DMS114 treated with DMSO at 0.1 percent for 48 hours (cell line): ENCODE results near the gene TMEM185A.
"Not testable (repeated sequence)": the region's sequence is repeated elsewhere in the genome, so short reads cannot be mapped to it uniquely, and the experiment has no call there.

Experiments
- DNase-seq: peaks from one replicate; lab custom pipeline; 2025; ENCODE audit not compliant: unreplicated experiment; lab: John Stamatoyannopoulos, UW

TMEM185A gene

DNA sequence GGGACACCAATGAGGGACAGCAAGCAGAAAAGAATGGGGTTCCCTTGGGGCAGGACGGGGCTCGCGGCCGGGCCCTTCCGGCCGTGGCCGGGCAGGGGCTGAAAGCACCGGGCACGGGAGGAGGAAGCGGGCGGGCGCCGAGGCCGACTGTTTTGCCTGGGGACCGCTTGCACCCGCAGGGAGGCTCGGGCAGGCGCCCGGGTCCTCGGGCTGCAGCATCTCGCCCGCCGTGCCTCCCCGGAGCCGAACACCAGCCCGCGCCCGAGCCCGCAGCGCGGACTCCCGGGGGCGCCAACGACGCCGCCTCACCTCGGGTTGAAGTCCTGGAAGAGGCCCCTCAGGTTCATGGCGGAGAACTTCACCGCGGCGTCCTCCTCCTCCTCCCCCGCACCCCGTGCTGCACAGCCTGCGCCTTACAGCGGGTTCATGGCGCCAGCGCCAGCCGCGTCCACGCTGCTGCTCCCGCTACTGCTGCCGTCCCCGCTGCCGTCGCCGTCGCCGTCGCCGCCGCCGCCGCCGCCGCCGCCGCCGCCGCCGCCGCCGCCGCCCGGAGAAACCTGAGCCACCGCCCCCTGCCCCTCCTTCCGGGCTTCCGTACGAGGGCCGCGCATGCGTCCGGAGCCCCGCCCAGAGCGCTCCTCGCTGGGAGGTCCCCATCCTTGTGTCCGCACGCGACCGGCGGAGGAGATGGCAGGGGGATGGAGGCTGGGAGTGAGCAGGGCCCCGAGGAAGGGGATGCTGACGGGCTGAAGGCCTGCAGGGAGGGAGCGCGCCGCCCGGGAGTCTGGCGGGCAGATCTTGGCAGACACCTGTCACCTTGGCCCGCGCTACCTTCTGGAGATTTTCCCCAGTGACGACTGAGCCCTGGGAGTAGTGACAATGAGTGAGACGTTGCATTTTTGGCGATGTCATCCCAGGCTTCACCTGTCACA lies at the start of gene TMEM185A:
Gene TMEM185A (minus strand): TSS at position 559 of the 932 bp plus-strand sequence. CDS start 212 bp downstream, at position 347.
- peak; percentile 2 for DNase-seq

DNA sequence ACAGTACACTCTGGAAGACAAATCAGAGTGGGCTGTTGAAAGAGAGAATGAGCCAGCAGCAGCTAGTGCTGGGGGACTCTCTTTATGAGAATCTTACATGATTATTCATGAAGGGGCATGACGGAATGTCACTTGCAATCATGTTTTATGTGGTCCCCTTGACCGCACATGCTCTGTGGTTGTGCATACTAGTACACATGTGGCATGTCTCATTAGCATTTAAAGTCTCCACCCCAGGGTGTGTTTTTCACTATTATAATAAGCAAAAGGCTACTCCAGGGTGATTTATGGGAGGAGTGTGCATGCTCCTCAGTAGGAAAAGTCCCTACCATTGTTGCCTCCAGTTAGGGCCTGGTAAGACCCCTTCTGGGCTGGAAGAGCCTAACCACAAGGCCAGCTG lies 49.6 kb upstream of the TMEM185A start:
- DNase-seq = no peak

DNA sequence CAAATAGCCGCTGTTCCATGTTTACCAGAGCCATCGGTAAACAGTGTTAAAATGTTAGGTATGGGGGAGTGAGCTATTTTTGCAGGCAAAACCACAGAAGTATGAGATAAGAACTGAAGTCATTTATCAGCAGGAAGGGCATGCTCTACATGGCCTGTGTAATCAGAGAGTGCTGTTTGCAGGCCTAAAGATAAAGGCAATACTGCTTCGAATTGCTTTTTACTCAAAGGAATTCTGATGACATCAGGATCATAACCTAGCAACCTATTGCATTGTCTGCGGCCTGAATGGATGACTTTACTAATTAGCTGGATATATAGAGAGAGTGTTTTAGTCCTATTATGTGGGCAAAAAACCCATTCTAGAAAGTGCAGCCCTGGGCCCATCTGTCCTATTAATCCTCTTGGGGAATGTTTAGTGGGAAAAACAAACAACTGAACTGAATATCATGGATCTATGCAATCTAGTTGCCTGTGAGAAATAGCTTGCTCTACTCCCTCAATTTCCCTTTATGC lies 47.6 kb upstream of the TMEM185A start:
- not testable (repeated sequence) for DNase-seq

DNA sequence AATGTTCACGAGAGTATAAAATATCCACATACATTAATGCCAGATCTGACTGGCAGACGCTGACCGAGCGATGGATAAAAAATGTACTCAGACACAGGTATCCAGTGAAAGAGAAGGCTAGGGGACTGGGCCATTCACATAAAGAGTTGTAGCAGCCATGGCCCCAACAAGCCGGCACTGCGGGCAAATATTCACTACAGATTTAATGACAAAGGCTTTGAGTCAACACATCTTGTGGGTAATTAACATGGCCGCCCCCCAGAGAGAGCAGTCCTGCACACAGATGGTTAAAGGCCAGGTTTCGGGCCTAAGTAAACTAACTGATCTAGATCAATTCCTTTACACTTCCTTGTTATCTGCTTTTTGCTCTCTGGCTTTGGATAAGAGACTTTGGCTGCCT lies 44.0 kb upstream of the TMEM185A start:
- not testable (repeated sequence) for DNase-seq

DNA sequence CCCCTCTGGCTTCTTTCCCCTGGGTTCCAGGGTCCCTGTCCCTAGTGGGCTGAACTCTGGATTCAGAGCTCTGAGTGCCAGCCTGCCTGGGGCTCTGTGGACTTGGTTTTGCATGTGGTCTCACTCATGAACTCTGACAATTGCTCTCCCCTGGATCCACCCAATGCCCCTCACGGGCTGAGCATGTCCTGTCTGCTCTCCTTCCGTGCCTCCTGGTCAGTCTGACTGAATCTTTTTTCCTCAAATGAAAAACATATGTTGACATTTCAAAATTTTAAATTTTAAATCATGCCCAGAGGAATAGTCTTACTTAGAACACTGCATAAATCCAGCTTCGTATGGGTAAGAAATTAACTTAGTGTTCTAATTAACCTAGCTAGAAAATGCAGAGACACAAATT lies 43.5 kb upstream of the TMEM185A start:
- not testable (repeated sequence) for DNase-seq

DNA sequence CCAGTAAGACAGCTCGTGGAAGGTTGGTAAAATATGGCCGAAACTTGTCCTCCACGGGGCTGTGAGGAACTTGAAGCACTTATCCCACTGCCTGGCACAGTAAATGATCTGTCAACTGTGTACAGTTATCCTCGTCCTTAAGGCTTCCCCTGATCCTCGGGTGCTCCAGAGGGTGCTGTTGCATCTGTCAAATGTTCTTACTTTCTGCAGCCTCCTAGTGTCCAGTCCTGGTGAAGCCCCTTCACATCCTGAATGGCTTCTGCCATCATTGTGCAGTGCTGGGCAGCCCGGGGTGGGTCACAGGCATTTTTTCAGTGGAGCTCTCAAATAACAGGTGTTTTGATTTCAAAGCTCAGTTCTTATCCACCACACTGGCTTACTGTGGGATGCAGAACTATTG lies 29.0 kb upstream of the TMEM185A start:
- not testable (repeated sequence) for DNase-seq

DNA sequence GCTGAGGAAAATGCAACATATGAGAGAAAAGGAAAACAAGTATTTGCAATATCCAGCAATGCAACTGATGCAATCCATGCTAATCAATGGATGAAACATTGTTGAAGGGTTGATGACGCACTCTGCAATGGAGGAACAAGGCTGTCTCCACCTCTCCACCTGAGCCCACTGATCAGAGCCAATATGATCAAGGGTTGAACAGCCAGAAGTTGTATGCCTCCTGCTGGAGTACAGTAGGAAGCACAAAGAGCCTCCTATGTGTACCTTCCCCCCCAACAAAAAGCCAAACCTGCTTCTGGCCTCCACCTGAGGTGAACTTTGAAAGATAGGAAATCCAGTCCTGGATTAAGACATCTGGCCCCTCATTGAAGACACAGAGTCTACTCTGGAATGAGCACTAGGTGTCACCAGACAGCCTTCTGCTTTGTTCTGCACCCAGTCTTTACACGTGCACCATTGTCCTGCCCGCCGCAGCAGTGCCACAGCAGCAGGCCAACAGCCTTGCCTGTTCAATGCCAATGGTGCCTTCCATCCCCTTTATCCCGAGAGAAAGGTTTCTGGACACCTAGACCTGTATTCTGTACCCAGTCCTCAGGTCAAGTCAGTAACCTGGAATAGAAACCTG lies 24.8 kb upstream of the TMEM185A start:
- DNase-seq = not testable (repeated sequence)

DNA sequence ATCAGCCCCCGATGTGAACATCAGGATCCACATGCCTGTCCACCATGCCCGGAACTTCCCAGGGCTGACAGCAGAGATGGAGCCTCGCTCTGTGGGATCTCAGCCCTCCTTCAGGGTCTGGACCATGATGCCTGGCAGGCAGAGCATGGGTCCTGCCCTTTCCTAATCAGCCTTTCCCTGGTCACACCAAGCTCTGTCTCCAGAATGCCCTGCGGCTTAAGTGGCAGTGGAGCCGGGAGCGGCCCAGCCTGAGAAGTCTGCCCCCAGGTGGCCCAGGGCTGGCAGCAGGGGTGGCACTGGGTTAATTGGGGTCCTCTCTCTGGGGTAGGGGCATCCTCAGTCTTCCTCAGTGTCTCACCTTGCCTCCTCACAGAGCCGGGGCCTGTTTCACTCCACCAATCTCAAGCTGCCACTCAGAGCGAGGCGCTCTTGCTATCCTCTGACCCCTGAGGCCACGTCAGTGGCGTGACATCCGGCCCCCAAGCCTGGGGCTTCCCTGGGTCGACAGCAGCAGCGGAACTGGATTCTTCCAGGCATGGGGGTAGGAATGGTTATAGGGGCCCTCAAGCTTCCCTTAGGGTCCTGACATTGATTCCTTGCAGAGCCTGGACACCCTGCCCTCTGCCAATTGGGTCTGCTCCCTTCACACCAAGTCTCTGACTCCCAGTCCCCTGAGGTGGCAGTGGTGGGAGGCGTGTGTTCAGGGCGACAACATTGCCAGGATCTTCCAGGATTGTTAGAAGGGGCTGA lies 20.8 kb upstream of the TMEM185A start:
- no peak for DNase-seq

DNA sequence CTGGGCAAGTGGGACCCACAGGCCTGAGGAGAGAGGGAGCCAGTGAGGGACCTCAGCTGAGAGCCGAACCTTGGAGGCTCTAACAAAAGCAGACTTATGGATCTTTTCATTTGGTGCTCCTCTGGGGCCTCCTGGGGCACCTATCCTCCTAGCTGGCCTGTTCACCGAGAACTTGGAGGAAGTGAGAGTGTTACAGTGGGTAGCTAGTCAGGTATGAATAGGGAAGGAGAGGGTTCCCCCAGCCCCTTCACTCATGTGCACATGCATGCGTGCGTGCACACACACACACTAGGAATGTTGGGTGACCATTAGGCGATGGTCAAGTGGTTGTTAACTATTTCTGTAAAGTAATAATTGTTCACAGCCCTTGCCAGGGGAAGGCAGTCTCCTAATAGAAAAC lies 18.6 kb upstream of the TMEM185A start:
- DNase-seq = no peak

DNA sequence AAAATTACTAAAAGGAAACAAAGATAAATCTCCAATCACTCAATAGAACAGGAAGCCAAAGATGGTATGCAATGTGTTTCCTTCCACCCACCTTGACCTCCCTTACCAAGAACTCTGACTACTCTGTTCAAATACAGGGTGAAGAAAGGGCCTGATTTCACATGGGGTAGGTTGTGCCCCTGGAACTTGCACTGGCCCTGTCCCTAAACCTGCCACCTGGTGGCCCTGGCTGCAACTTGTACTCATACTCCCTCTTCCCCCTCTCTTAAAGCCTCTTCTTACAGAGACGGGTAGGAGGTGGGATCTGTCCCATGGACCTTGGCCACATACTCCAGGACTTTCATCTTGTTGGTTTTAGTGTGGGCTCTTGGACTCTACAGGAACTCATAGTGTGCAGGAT lies 17.3 kb upstream of the TMEM185A start:
- DNase-seq = no peak

DNA sequence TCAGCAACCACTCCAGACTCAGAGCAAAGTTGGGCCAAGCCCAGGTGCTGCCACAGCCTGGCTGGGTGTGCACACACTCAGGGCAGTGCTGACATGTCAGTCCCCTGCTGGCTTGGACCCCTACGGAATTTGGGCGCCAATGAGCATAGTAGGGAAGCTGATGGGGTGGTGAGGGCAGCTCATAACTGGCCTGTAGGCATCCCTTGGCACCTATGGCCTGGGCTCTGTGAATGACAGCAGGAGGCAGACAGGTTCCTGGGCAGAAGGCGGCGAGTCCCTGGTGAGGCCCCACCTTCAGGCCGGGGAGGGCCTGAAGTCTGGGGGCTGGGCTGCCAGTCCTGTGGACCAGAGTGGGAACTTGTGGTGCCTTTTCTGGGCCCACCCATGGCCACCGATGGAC lies 15.9 kb upstream of the TMEM185A start:
- no peak for DNase-seq

DNA sequence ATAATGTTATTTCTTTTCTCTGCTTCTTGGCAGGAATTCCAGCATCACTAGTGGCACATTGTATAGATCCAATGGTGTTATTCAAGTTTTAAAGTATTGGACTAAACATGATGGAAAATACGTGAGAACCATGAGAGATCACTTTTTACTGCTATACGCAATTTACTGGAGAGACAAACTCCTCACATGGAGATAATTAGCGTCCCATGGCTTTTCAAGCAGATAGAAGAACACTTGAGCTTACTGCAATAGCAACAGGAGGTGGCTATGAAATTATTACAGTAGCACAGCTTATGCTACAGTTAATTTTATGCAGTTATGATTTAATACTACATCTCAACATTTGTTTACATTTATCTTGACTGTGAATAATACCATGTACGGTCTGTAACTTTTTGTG lies 11.9 kb upstream of the TMEM185A start:
- no peak for DNase-seq

DNA sequence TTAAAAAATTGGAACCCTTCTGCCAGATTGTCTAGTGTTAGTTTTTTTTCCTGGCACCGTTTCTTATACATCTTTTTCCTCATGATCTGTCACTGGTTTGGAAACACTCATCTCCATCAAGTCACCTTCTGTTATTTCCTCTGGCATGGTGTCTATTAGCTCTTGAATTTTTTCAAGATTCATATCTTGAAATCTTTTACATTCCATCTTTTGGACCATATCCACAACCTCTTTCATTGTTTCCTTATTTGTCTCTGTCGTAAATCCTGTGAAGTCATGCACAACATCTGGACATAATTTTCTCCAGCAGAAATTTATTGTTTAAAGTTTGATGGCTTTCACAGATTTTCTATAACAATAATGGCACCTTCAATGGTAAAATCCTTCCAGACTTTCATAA lies 10.2 kb upstream of the TMEM185A start:
- DNase-seq = no peak

DNA sequence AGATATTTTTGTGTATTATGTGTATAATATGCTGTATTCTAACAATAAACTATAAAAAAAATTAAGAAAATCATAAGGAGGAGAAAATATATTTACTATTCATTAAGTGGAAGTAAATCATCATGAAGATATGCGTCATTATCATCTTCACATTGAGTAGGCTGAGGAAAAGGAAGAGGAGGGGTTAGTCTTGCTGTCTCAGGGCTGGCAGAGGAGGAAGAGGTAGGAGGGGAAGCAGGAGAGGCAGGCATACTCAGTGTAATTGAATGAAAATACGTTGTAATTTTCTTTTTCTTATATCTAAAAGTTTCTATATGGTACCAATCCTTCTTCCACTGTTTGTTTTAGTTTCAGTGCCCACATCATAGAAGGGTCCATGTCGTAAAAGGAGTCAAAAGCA lies 9.8 kb upstream of the TMEM185A start:
- DNase-seq = no peak

DNA sequence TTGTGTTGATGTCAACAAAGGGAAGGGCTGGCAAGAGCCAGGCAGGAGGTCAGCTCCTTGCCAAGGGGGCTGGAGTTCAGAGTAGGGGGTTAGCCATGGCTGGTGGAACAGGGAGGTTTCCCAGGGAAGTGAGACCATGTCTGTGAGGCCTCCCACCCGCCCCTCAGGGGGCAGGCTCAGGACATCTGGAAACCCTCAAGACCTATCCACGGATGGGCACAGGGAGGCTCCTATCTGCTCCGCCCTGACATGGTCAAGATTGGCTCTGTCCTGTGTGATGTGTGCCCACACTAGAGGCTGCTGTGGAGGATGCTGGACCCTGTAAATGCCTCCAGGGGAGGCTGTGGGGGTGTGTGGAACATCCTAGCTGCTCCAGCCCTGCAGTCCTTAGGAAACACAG lies 8.0 kb upstream of the TMEM185A start:
- DNase-seq = no peak

DNA sequence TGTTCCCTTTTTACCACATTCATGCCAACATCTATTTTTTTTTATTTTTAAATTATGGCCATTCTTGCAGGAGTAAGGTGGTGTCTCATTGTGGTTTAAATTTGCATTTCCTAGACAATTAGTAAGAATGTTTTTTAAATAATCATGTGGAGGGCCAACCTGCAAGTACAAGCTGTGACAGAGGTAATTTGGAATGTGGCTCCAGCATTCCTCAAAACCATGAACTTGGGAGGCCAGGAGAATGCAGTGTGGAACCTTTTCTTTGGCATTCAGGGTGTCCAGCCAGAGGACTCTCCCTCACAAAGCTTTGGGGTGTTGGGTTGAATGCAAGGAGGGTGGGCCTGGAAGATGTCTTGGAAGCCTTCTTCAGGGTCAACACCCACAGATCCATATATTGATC lies 7.3 kb upstream of the TMEM185A start:
- DNase-seq = no peak

DNA sequence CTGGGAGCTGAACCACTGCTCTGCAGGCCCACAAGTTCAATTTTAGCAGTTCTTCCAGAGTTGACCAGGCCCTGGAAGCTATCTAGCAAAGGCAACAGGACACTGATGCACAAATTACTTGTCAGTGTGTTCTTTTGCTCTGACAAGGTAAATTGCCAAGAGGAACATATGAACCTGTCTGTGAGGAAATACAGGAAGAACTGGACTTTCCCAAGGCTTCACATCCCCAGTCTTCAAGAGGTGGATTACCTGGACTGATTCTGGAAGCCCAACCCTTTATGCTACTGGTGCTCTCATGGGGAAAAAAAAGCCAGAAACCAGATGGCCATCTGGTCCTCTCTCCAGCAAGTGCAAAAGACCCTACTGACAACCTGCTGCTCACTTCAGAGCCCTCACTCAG lies 1.9 kb upstream of the TMEM185A start:
- DNase-seq = no peak

DNA sequence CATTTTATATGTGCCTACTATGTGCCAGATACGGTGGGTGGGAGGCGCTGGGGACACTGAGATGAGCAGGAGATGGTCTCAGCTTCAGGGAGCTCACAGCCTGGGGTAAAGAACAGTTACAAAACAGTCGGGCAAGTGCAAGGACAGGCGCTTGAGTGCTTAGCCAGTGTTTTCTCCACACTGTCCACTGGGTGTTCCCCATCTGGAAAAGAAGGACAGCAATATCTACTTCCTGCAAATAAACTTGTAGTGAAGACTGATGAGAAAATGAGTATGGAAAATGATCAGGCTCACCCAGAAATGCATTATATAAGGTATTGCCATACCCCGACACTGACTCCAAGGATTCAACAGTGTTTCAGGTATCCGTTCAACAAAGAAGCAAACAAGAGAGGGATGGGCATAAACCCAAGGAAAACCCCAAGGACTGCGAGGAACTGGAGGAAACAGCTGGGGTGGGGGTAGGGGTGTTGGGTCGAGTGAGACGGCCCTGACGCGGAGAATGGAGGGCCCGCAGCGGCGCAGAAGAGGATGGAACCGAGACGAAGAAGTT lies 835 bp downstream of the TMEM185A start:
- no peak for DNase-seq

DNA sequence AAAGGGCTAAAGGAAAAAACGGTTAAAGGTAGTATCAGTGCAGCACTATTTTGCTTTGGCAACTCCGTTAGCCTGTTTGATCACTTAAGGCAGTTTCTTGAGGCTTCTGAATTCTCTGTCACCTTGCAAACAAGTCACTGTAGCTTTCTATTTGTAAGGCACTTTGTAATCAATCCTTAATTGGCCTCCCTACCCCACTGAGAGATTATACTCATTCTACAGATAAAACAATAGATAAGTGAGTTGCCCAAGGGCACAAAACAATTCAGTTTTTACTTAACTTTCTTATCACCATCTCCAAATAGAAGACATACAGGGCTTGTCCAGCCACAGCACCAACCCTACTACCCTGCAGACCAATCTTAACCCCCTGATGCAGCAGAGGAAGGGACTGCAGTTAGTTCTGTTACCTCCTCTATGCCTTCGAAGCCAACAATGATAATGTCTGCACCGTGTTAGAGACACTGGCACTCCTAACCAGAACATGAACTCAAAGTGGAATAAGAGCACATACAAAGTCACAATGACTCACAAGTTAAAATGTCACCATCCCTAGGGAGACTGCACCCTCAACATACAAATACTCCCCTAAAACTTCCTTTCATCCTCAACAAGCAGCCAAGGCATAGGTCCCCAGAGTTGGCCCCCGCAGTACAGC lies 1.7 kb downstream of the TMEM185A start:
- no peak for DNase-seq

DNA sequence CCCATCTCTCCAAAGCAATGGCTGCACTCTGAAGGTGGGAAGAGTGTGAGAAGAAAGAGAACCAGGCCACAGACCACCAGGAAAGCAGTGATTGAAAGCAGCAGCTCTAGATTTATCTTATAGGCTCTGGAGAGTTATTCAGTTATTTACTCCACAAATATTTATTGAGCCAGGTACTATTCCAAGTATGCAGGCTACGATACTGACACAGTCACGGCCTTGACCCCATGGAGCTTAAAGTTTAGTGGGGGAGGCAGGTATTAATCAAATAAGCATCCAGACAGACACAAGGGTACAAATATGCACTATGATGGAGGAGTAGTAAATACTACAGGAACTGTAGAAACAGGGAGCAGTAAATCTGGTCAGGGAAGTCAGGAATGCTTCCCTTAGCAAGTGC lies 2.8 kb downstream of the TMEM185A start:
- DNase-seq = no peak

DNA sequence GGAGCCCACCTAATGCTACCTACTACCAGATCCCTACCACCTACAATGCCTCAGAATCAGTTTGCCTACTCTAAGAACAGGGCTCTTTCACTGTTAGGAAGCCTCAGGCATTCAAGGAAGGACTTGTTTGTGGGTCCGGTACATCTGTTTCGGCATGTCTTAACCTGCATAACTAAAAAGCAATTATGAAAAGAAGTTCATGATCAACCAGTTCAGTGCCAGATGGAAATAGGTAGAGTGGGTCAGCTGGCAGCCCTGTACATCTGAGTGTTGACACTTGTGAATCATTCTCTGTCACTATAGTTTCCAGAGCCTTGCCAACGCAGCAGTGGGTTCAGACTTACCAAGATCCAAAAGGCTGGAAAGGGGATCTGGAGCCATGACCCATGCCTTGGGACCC lies 3.3 kb downstream of the TMEM185A start:
- DNase-seq = no peak
